Endothelial cell of umbilical vein (primary cell): Measurements from ENCODE around the gene CISH. TPM values are rescaled to one million over a fixed set of nuclear protein-coding genes. Genes with fewer than 3 reads are reported as not detected.

Experiments used
- BruUV-seq: library from RNA; stranded (reverse); fragments of 400-500 nt; replicated peaks from 2 replicates; lab custom pipeline; 2021; lab: Mats Ljungman, UMichigan
- CTCF ChIA-PET: fragments of 300-600, 350-600 bp; sonication (Branson Sonifier 250); formaldehyde crosslinking; loops from one replicate; lab custom pipeline; 2021; ENCODE audit warnings: antibody characterized with exemption, inconsistent platforms; lab: Charles Lee
- POLR2A ChIA-PET: fragments of 300-600, 350-600 bp; sonication (Branson Sonifier 250); formaldehyde crosslinking; loops from one replicate; lab custom pipeline; 2021; ENCODE audit warnings: antibody characterized with exemption, inconsistent platforms; lab: Charles Lee
- DNase-seq: peaks from one replicate; pipeline ENCODE4 v3.0.0-alpha.2; 2011; ENCODE audit warnings: low read depth, low spot score
- FAIRE-seq: peaks from 2 replicates; lab custom pipeline; 2011; peaks lifted over from hg19 to GRCh38; lab: Jason Lieb, UNC
- H2AFZ ChIP-seq: 2 replicates; pipeline ENCODE4 v1.6.0; 2012; ENCODE audit warnings: low read depth, low read length, control low read depth, inconsistent platforms
- H3K27ac ChIP-seq: 2 replicates; pipeline ENCODE4 v1.5.1; 2011; ENCODE audit warnings: low read depth, mild to moderate bottlenecking, control low read depth, low read length, moderate library complexity; ENCODE audit not compliant: insufficient read depth
- H3K27me3 ChIP-seq, 2 experiments: 2 replicates each; pipeline versions ENCODE4 v1.6.0 to v1.6.1; 2011; ENCODE audit warnings: low read length in 2 of 2, mixed read lengths in 1 of 2; ENCODE audit not compliant: control insufficient read depth in 2 of 2, insufficient read depth in 2 of 2
- H3K36me3 ChIP-seq, 2 experiments: 2 replicates in 1 of 2; 3 replicates in 1 of 2; pipeline ENCODE4 v1.5.1; 2011; ENCODE audit warnings: low read length in 2 of 2, mild to moderate bottlenecking in 1 of 2, moderate library complexity in 1 of 2; ENCODE audit not compliant: control insufficient read depth in 2 of 2, insufficient read depth in 2 of 2; ENCODE audit errors: extremely low read depth in 1 of 2
- H3K4me1 ChIP-seq: 3 replicates; pipeline ENCODE4 v1.5.1; 2011; ENCODE audit warnings: mild to moderate bottlenecking, low read length; ENCODE audit not compliant: control insufficient read depth, insufficient read depth; ENCODE audit errors: extremely low read depth
- H3K4me2 ChIP-seq: 2 replicates; pipeline ENCODE4 v1.6.1; 2011; ENCODE audit warnings: low read length, control low read depth, mixed read lengths; ENCODE audit not compliant: insufficient read depth
- H3K4me3 ChIP-seq, 3 experiments: fragments of 200-600 bp in 1 of 3; sonication (generic), shearing (Covaris generic) in 1 of 3; replicated peaks in 1 of 3; 2 replicates each; pipeline ENCODE4 v1.5.1; 2011 to 2016; ENCODE audit warnings: control low read depth in 3 of 3, low read length in 3 of 3, mild to moderate bottlenecking in 2 of 3, inconsistent platforms in 1 of 3, low read depth in 1 of 3, moderate library complexity in 1 of 3; ENCODE audit not compliant: insufficient read depth in 1 of 3
- H3K79me2 ChIP-seq: 2 replicates; pipeline ENCODE4 v1.6.0; 2012; ENCODE audit warnings: low read length, inconsistent platforms; ENCODE audit not compliant: control insufficient read depth, insufficient read depth
- H3K9ac ChIP-seq: replicated peaks from 2 replicates; pipeline ENCODE3; 2011; ENCODE audit warnings: low read length, control low read depth; ENCODE audit not compliant: insufficient read depth; ENCODE audit errors: extremely low read depth
- H3K9me1 ChIP-seq: replicated peaks from 3 replicates; pipeline ENCODE4 v1.6.0; 2011; ENCODE audit warnings: mild to moderate bottlenecking, low read length; ENCODE audit not compliant: control insufficient read depth, insufficient read depth; ENCODE audit errors: extremely low read depth
- H3K9me3 ChIP-seq: replicated peaks from 2 replicates; pipeline ENCODE4 v1.5.1; 2012; ENCODE audit warnings: low read length, inconsistent platforms; ENCODE audit not compliant: control insufficient read depth, insufficient read depth
- H4K20me1 ChIP-seq: replicated peaks from 2 replicates; pipeline ENCODE3; 2011; ENCODE audit warnings: mild to moderate bottlenecking, low read length; ENCODE audit not compliant: control insufficient read depth, insufficient read depth; ENCODE audit errors: extremely low read depth
- CTCF ChIP-seq, 2 donors: IDR thresholded peaks; 1 replicate in 1 of 2; 2 replicates in 1 of 2; pipeline ENCODE4 v1.5.1; 2011; ENCODE audit warnings: low read length in 2 of 2, mild to moderate bottlenecking in 2 of 2, moderate library complexity in 2 of 2, control low read depth in 1 of 2, inconsistent platforms in 1 of 2, low read depth in 1 of 2; ENCODE audit not compliant: insufficient read depth in 1 of 2; ENCODE audit errors: extremely low read depth in 1 of 2
- EZH2 ChIP-seq: IDR thresholded peaks from 2 replicates; pipeline ENCODE4 v1.6.1; 2012; ENCODE audit warnings: borderline replicate concordance, low read depth, mild to moderate bottlenecking, moderate library complexity, low read length, inconsistent platforms; ENCODE audit not compliant: severe bottlenecking
- FOS ChIP-seq: IDR thresholded peaks from 2 replicates; pipeline ENCODE4 v1.6.1; 2011; ENCODE audit warnings: mild to moderate bottlenecking, low read length, moderate library complexity, borderline replicate concordance; ENCODE audit not compliant: insufficient read depth
- GATA2 ChIP-seq: IDR thresholded peaks from 2 replicates; pipeline ENCODE4 v1.7.0; 2011; ENCODE audit warnings: low read depth, mild to moderate bottlenecking, moderate library complexity, mixed read lengths, low read length; ENCODE audit not compliant: insufficient read length, insufficient read depth
- JUN ChIP-seq: IDR thresholded peaks from 2 replicates; pipeline ENCODE4 v1.6.1; 2011; ENCODE audit warnings: borderline replicate concordance, low read depth; ENCODE audit not compliant: insufficient read length, insufficient read depth
- MAX ChIP-seq: IDR thresholded peaks from 2 replicates; pipeline ENCODE4 v1.6.1; 2011; ENCODE audit not compliant: insufficient read depth, insufficient read length
- MYC ChIP-seq: IDR thresholded peaks from one replicate; pipeline ENCODE4 v1.6.1; 2011; ENCODE audit warnings: mild to moderate bottlenecking, low read depth, low read length
- POLR2A ChIP-seq: IDR thresholded peaks from 2 replicates; pipeline ENCODE4 v1.6.1; 2012; ENCODE audit warnings: low read depth, mild to moderate bottlenecking, control low read depth, low read length
- POLR2AphosphoS5 ChIP-seq: IDR thresholded peaks from 2 replicates; pipeline ENCODE4 v1.6.1; 2012; ENCODE audit warnings: low read depth, mild to moderate bottlenecking, control low read depth, low read length, moderate library complexity; ENCODE audit not compliant: insufficient read depth
- dilution Hi-C: fragments of 300-500 bp; cut with MboI; formaldehyde crosslinking; loops from one replicate; pipeline ENCODE4 v1.15.0; 2019; ENCODE audit warnings: low sequenced_read_pairs; ENCODE audit not compliant: extremely low pct_ligation_motif_present
- intact Hi-C: fragments of 100-400 bp; cut with micrococcal nuclease; formaldehyde crosslinking; loops from one replicate; pipeline ENCODE4 v1.10.0; 2022
- polyA plus RNA-seq, 4 experiments: library from polyadenylated mRNA; depleted of rRNA in 3 of 4; stranded (reverse) in 3 of 4; unstranded in 1 of 4; fragments of >200 nt; gene quantifications; 2 replicates each; pipeline versions ENCODE4 v1.2.1 to v1.2.3, GENCODE V29; 2011 to 2012; ENCODE audit warnings: missing spikeins in 1 of 4
- total RNA-seq: library from RNA; stranded (reverse); gene quantifications from 2 replicates; pipeline ENCODE4 v1.2.3, GENCODE V29; 2021

CISH gene
- total and polyA plus RNA-seq, 2 donors (not counting 3 experiments of a cell fraction or from before 2014, with no cell fraction given): 2.2 to 4.1 TPM

- BruUV-seq: no TSS peak
- H3K4me3 ChIP-seq: no peak overlapping the region
- ChIA-PET POLR2A (no interaction called here), CTCF (interaction anchor here (1.4 to 4.0 kb wide), 3 partner anchors 15 to 35 kb away, joined by 4 to 65 read pairs (median 20); partner anchors contain the start of gene MAPKAPK3)
- no peaks in the 10 kb centered on the region for H3K9me3 ChIP-seq
- no peaks in the 10 kb centered on the region for H3K27me3 ChIP-seq
- H3K9ac ChIP-seq: no peak overlapping the region
- H3K27ac ChIP-seq: no peak overlapping the region
- intact Hi-C loops (no loop called here), dilution Hi-C loops (no loop called here)
- no peaks in the 10 kb centered on the region for H3K4me1 ChIP-seq
- H3K9me1 ChIP-seq: no peaks in the 10 kb centered on the region
- H4K20me1 ChIP-seq: no peaks in the 10 kb centered on the region
- H2AFZ ChIP-seq: no peak overlapping the region
- H3K4me2 ChIP-seq: no peak overlapping the region
- H3K36me3 ChIP-seq: peaks cover 0 to 1% of the 10 kb centered on the region in 2 experiments
- no peaks in the 10 kb centered on the region for H3K79me2 ChIP-seq
- TF ChIP-seq GATA2 (no peak), JUN (no peak), FOS (no peak), POLR2A (no peak), POLR2AphosphoS5 (no peak), CTCF (IDR thresholded peaks at IDR 0.05; ENCODE audit: extremely low read depth in 1 of 2, insufficient read depth in 1 of 2, low read depth in 1 of 2, low read length in 2 of 2) (no peak), EZH2 (no peak), MAX (no peak), MYC (no peak)
- FAIRE-seq (no peak), DNase-seq (no peak)
Measured at GRCh38 chr3:50651445-50651844, 39.9 kb upstream of the CISH start.
